ENCODE measurements around the gene HOXB3. TPM values are rescaled to one million over a fixed set of nuclear protein-coding genes. Genes with fewer than 3 reads are reported as not detected.

The HOXB3 gene
- total and polyA plus RNA-seq, 12 donors = 0.24 to 5.9 (median 1.1) TPM

GRCh38 chr17:48566717-48567116, 23.3 kb downstream of the HOXB3 start:
- intact Hi-C loops (cut with DNase I) = no loop called here
- Histone ChIP-seq H3K27me3 (peaks cover 28 to 100% (median 100%) of the 10 kb centered on the region in 7 donors), H3K4me1 (peaks cover 0 to 20% (median 4%) of the 10 kb centered on the region in 9 donors), H3K36me3 (no peaks in the 10 kb centered on the region), H3K9me3 (no peaks in the 10 kb centered on the region), H3K27ac (peak overlapping the region in 2 of 10 donors; percentile 65 to 79), H3K4me3 (no peak overlapping the region)
- ATAC-seq (no peak), DNase-seq (no peak)
- no peak for TF ChIP-seq CTCF (IDR thresholded peaks at IDR 0.05)
- 26 to 29% methylated on average over 2 of the region's 2 CpGs for WGBS, 2 donors

- H3K4me1 ChIP-seq = peaks cover 0 to 20% (median 4%) of the 10 kb centered on the region in 9 donors
- intact Hi-C loops (cut with DNase I) = no loop called here
- WGBS, 2 donors = 32 to 46% methylated on average over 4 of the region's 4 CpGs
- H3K27ac ChIP-seq = peak overlapping the region in 2 of 10 donors; percentile 44 to 80
- H3K27me3 ChIP-seq = peaks cover 22 to 100% (median 100%) of the 10 kb centered on the region in 7 donors
- no peak overlapping the region for H3K4me3 ChIP-seq
- no peaks in the 10 kb centered on the region for H3K9me3 ChIP-seq
- no peak for DNase-seq
- H3K36me3 ChIP-seq = no peaks in the 10 kb centered on the region
- TF ChIP-seq CTCF (IDR thresholded peaks at IDR 0.05) = no peak
- no peak for ATAC-seq
Observed at GRCh38 chr17:48565925-48566710, 23.9 kb downstream of the HOXB3 start.

- WGBS, 2 donors = 47 to 48% methylated on average over 2 of the region's 2 CpGs
- intact Hi-C loops (cut with DNase I) = no loop called here
- DNase-seq (no peak), ATAC-seq (no peak)
- Histone ChIP-seq H3K27ac (peak overlapping the region in 2 of 10 donors; percentile 77 to 80), H3K27me3 (peaks cover 20 to 99% (median 96%) of the 10 kb centered on the region in 7 donors), H3K4me1 (peaks cover 0 to 20% (median 4%) of the 10 kb centered on the region in 9 donors), H3K4me3 (peak overlapping the region in 2 of 10 donors; percentile 52 to 53), H3K9me3 (no peaks in the 10 kb centered on the region), H3K36me3 (no peaks in the 10 kb centered on the region)
- no peak for TF ChIP-seq CTCF (IDR thresholded peaks at IDR 0.05)
Observed at GRCh38 chr17:48565022-48565554, 25.0 kb downstream of the HOXB3 start.

- DNase-seq (no peak), ATAC-seq (peak in 2 of 8 donors; percentile 38 to 65)
- Histone ChIP-seq H3K27me3 (peaks cover 20 to 99% (median 96%) of the 10 kb centered on the region in 7 donors), H3K4me3 (peak overlapping the region in 9 of 10 donors; percentile 37 to 53 (median 41)), H3K27ac (peak overlapping the region in 5 of 10 donors; percentile 31 to 80 (median 58)), H3K9me3 (no peaks in the 10 kb centered on the region), H3K36me3 (no peaks in the 10 kb centered on the region), H3K4me1 (peaks cover 0 to 20% (median 4%) of the 10 kb centered on the region in 9 donors)
- TF ChIP-seq CTCF (IDR thresholded peaks at IDR 0.05) = no peak
- intact Hi-C loops (cut with DNase I) = no loop called here
- WGBS, 2 donors = 3% methylated on average over 72 to 73 of the region's 73 CpGs
Observed at GRCh38 chr17:48564188-48565021, 25.6 kb downstream of the HOXB3 start.

All from heart right ventricle (tissue), 16 donors.